GM21381 (cell line): ENCODE results near the gene CNTN5.
"Not testable (repeated sequence)": the region's sequence is repeated elsewhere in the genome, so short reads cannot be mapped to it uniquely, and the experiment has no call there.

Source experiments
- ATAC-seq: cut with Tn5 transposase; IDR thresholded peaks from one replicate; pipeline ENCODE4 v1.9.1; 2021; ENCODE audit warnings: mild to moderate bottlenecking, moderate library complexity; ENCODE audit not compliant: unreplicated experiment

Gene CNTN5

GRCh38 chr11:100176456-100176855 lies 1155.7 kb downstream of the CNTN5 start:
- ATAC-seq, result no peak

GRCh38 chr11:100177651-100178050 lies 1156.9 kb downstream of the CNTN5 start:
- ATAC-seq, result no peak

GRCh38 chr11:100182350-100182749 lies 1161.6 kb downstream of the CNTN5 start:
- no peak for ATAC-seq

- ATAC-seq, result no peak
Observed at GRCh38 chr11:100182927-100183326, 1162.2 kb downstream of the CNTN5 start.

GRCh38 chr11:100185588-100185987 lies 1164.8 kb downstream of the CNTN5 start:
- ATAC-seq, result no peak

GRCh38 chr11:100188137-100188783 lies 1167.5 kb downstream of the CNTN5 start:
- ATAC-seq, result no peak

GRCh38 chr11:100190395-100190794 lies 1169.6 kb downstream of the CNTN5 start:
- ATAC-seq, result no peak

GRCh38 chr11:100192181-100192580 lies 1171.4 kb downstream of the CNTN5 start:
- no peak for ATAC-seq

- no peak for ATAC-seq
Observed at GRCh38 chr11:100203789-100204188, 1183.0 kb downstream of the CNTN5 start.

GRCh38 chr11:100205926-100206325 lies 1185.2 kb downstream of the CNTN5 start:
- ATAC-seq, result no peak

- no peak for ATAC-seq
Observed at GRCh38 chr11:100208207-100208606, 1187.5 kb downstream of the CNTN5 start.

- no peak for ATAC-seq
Observed at GRCh38 chr11:100214791-100215190, 1194.0 kb downstream of the CNTN5 start.

GRCh38 chr11:100220801-100221200 lies 1200.1 kb downstream of the CNTN5 start:
- ATAC-seq, result no peak

- ATAC-seq, result no peak
Observed at GRCh38 chr11:100221791-100222190, 1201.0 kb downstream of the CNTN5 start.

- no peak for ATAC-seq
Observed at GRCh38 chr11:100224541-100225034, 1203.8 kb downstream of the CNTN5 start.

GRCh38 chr11:100229086-100229485 lies 1208.3 kb downstream of the CNTN5 start:
- ATAC-seq, result no peak

GRCh38 chr11:100232006-100232405 lies 1211.3 kb downstream of the CNTN5 start:
- ATAC-seq, result no peak

- ATAC-seq, result no peak
Observed at GRCh38 chr11:100235085-100235484, 1214.3 kb downstream of the CNTN5 start.

- ATAC-seq, result no peak
Observed at GRCh38 chr11:100240025-100240539, 1219.3 kb downstream of the CNTN5 start.

- ATAC-seq, result no peak
Observed at GRCh38 chr11:100247704-100248103, 1227.0 kb downstream of the CNTN5 start.

GRCh38 chr11:100257238-100257803 lies 1236.6 kb downstream of the CNTN5 start:
- not testable (repeated sequence) for ATAC-seq

GRCh38 chr11:100269516-100269915 lies 1248.8 kb downstream of the CNTN5 start:
- ATAC-seq, result no peak
